ENCODE data around the gene CFAP53.
A peak's percentile ranks its signal among the peaks of the same experiment; 100 is the strongest.

The CFAP53 gene

GRCh38 chr18:50287441-50288347 lies 21.4 kb upstream of the CFAP53 start, which contains the start of gene CXXC1:
Gene CXXC1 (minus strand): TSS chr18:50287692. CDS start chr18:50287589, 103 bp downstream.
- no peak for DNase-seq

- DNase-seq, result no peak
Observed at GRCh38 chr18:50287028-50287440, 20.7 kb upstream of the CFAP53 start.

GRCh38 chr18:50286391-50287027 lies 20.2 kb upstream of the CFAP53 start:
- DNase-seq, result no peak

GRCh38 chr18:50285631-50286321 lies 19.5 kb upstream of the CFAP53 start:
- DNase-seq, result no peak

- no peak for DNase-seq
Observed at GRCh38 chr18:50285071-50285470, 18.8 kb upstream of the CFAP53 start.

GRCh38 chr18:50284255-50284885 lies 18.1 kb upstream of the CFAP53 start:
- DNase-seq, result no peak

GRCh38 chr18:50283469-50284209 lies 17.3 kb upstream of the CFAP53 start:
- DNase-seq, result no peak

GRCh38 chr18:50282521-50283335 lies 16.4 kb upstream of the CFAP53 start:
- DNase-seq, result no peak

- no peak for DNase-seq
Observed at GRCh38 chr18:50281972-50282520, 15.8 kb upstream of the CFAP53 start.

GRCh38 chr18:50281295-50281971 lies 15.1 kb upstream of the CFAP53 start, which contains the start of gene MBD1:
Gene MBD1 (minus strand): TSS chr18:50281523. CDS start chr18:50279992, 1,531 bp downstream.
- peak; percentile 97 for DNase-seq

GRCh38 chr18:50280707-50281294 lies 14.5 kb upstream of the CFAP53 start:
- DNase-seq, result no peak

GRCh38 chr18:50279752-50280151 lies 13.5 kb upstream of the CFAP53 start:
- no peak for DNase-seq

- no peak for DNase-seq
Observed at GRCh38 chr18:50277942-50278341, 11.6 kb upstream of the CFAP53 start.

GRCh38 chr18:50276452-50276851 lies 10.2 kb upstream of the CFAP53 start:
- no peak for DNase-seq

- no peak for DNase-seq
Observed at GRCh38 chr18:50275503-50276036, 9.3 kb upstream of the CFAP53 start.

- no peak for DNase-seq
Observed at GRCh38 chr18:50274941-50275340, 8.6 kb upstream of the CFAP53 start.

GRCh38 chr18:50274044-50274442 lies 7.7 kb upstream of the CFAP53 start:
- no peak for DNase-seq

GRCh38 chr18:50273203-50274043 lies 7.1 kb upstream of the CFAP53 start:
- DNase-seq, result no peak

GRCh38 chr18:50272568-50272967 lies 6.3 kb upstream of the CFAP53 start:
- DNase-seq, result no peak

Data from cortex of kidney (tissue), 1 donor.